ENCODE results near the gene CLDND1.
"Not testable (repeated sequence)": the region's sequence is repeated elsewhere in the genome, so short reads cannot be mapped to it uniquely, and the experiment has no call there.

The CLDND1 gene

GRCh38 chr3:98522544-98523281, at the start of gene CLDND1:
Gene CLDND1, minus strand, starts transcription at chr3:98522902. Its CDS starts 1,478 bp downstream, at chr3:98521424.
- ATAC-seq = peak; percentile 97
- peak; percentile 94 for DNase-seq

GRCh38 chr3:98568402-98568801, 45.7 kb upstream of the CLDND1 start:
- DNase-seq (no peak), ATAC-seq (no peak)

DNA sequence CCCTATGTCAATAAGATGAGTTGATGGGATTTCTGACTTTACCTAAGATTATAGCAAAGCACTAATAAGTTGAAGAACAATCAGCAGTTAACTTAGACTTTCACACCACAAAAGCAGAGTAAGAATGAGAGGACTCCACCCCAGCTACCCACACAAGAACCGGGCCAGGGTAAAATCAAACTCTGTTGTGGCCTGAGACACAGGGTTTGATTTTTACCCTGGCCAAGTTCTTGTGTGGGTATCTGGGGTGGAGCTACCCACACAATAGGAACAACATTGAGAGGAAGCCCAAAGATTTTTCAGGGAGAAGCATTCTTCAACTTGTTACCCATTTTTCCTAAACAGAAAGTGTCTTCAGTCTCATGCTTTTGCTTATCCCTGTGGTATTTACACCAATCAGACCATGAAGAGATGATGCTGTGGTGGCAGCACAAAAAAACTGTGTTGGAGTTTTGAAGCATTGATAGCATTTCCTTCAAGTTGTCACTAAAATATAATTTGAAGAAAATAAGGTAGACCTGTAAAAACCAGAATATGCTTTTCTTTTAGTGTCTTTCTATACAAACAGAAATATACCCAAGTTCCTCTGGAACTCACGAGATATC, 45.1 kb upstream of the CLDND1 start:
- peak; percentile 27 for DNase-seq

DNA sequence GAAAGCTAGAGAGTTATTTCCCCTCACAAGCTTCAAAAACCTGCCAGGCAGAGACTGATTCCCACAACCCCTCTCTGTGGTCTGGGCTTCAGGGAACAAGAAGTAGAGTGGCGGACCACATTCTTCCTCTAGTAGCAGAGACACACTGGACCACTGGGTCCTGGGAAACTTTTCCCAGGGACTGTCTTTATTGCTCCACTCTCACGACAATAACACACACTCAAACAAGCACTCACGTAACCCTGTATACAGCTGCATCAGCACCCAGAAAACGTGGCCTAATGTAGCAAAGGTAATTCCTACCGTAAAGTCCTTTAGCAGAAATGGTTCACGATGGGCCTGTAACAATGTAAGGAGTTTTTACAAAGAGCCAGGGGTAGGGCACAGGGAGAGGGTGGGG, 43.1 kb upstream of the CLDND1 start:
- DNase-seq (no peak), ATAC-seq (no peak)

More for the DNA sequence above, 45.1 kb upstream of the CLDND1 start:
- peak; percentile 54 for ATAC-seq

GRCh38 chr3:98565237-98565643, 42.5 kb upstream of the CLDND1 start:
- ATAC-seq (peak; percentile 67), DNase-seq (no peak)

- DNase-seq (no peak), ATAC-seq (peak; percentile 51)
These were observed 41.7 kb upstream of the CLDND1 start for GRCh38 chr3:98564282-98565005.

GRCh38 chr3:98563661-98564281, 41.1 kb upstream of the CLDND1 start:
- ATAC-seq (peak; percentile 15), DNase-seq (no peak)

- ATAC-seq (no peak), DNase-seq (no peak)
These were observed 39.2 kb upstream of the CLDND1 start for GRCh38 chr3:98561727-98562521.

GRCh38 chr3:98560911-98561310, 38.2 kb upstream of the CLDND1 start:
- ATAC-seq (no peak), DNase-seq (no peak)

- not testable (repeated sequence) for ATAC-seq, DNase-seq
These were observed 37.1 kb upstream of the CLDND1 start for GRCh38 chr3:98559769-98560168.

DNA sequence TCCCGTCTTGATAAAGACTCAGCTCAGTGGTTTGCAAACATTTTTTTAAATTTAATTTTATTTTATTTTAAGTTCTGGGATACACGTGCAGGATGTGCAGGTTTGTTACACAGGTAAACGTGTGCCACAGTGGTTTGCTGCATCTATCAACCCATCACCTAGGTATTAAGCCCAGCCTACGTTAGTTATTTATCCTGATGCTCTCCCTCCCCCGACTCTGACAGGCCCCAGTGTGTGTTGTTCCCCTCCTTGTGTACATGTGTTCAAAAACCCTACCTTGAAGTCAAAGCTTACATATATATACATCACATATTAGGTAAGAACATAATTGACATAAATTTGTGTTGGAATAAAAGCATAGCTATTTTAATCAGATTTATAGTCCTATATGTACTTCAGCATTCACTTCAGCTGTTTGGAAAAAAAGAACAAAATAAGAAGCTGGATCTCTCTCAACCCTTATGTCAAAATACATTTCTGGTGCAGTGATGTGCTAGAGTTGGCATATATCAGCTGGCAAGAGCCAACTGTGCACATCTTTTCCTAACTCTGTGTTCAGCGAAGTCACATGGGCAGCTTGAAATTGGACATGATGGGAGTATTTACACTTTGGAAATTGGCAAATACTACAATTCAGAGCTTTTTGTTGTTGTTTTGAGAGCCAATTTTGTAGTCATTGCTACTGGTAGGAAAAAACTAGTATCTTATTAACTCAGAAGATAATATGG, 35.6 kb upstream of the CLDND1 start:
- no peak for ATAC-seq
- DNase-seq = no peak

DNA sequence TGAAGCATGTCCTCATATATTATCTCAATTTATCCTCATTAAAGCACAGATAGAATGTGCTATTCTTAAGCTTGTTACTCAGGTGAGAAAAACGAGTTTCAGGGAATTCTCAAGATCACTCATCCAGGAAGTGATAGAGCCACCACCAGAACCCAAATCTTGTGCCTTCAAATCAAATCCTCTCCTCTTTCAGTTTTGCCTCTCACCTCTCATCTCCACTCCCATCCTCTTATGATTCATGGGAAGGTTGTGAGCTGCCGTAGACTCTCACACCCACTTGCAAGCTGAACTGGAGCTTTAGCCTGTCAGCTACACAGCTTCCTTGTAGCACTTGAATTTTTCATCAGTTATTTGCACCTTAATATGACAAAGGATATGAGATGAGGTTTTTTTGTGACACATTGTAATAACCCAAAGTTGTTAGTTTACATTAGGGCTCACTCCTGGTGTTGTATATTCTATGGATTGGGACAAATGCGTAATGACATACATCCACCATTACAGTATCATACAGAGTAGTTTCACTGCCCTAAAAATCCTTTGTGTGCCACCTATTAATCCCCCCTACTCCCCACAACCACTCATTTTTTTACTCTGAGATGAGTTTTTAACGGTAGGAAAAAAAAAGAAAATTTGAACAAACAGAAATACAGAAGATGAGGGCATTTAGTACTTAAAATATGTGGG, 34.8 kb upstream of the CLDND1 start:
- peak; percentile 81 for ATAC-seq
- DNase-seq = peak; percentile 52

GRCh38 chr3:98556164-98557130, 33.7 kb upstream of the CLDND1 start:
- peak; percentile 64 for DNase-seq
- peak; percentile 85 for ATAC-seq

DNA sequence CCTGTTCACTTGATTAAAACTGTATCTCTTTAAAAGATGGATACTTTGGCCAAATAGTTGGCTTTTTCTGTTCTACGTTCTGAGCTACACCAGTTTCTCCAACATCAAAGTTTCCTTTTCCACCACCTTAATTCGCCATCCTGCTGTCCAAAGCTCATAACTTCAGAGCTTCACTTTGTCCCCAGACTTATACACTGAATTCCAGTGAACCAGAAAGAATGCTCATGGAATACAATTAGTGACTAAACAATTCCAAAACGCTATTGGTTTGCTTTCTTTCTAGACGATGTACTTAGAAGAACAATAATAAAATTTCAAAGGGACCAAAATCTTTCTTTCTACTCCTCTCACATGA, 32.3 kb upstream of the CLDND1 start:
- ATAC-seq (no peak), DNase-seq (no peak)

DNA sequence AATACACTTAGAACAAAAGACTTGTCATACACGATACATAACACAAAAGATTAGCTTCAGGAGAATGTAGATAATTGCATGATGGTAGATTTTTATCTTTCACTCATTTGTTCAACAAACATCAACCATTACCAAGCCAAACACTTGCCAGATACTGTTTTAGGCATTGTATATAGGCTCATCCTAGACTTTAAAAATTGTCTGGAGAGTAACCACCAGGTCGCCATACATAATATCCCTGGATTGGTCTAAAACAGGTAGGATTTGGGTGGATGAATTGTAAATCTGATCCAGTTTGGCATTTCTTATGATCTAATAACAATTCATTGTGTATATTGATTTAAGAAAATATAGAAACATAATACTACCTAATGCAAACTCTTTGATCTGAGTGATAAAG, 31.9 kb upstream of the CLDND1 start:
- ATAC-seq = no peak

DNA sequence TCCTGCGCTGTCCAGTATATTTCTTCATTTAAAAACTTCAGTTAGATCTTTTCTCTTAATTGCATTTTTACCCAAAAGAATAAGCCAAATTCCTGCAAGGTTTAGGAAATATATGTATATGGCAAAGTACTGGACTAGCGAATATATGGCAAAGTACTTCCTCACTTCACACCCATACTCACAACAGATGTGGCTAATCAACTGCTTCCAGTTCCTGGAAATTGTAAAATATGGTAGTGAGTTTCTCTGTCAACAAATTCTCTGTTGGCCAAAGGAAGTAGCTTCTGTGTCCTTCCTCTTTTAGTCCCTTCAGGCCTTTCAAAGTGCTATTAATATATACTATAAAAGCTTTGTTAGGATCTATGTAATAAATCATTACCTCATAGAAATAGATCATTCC, 31.1 kb upstream of the CLDND1 start:
- DNase-seq = no peak
- no peak for ATAC-seq

More for the DNA sequence above, 31.9 kb upstream of the CLDND1 start:
- DNase-seq = no peak

DNA sequence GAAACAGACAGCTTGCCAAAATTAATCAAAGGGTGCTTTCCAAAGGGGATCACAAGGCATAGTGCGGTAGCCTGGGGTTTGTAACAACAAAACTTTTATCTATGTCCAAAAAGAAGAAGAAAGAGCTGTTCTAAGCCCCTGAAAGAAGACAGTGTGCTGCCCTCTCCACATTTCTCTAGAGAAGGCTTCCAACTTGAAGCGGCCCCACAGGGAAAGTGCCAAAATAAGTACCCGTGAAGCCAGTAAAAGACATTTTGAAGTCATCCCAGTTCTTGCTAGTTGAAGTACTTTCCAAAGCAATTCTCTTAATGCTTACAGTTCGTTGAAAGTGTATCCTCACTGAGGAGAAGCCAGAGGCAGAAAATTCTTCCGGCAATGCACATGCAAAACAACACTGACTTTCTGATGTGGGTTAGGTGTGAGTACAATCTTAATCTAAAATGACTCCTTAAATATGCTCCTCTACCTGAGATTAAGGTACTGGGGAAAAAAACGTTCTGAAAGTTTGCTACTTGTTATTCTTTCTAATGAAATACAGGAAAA, 30.4 kb upstream of the CLDND1 start:
- ATAC-seq (no peak), DNase-seq (no peak)

DNA sequence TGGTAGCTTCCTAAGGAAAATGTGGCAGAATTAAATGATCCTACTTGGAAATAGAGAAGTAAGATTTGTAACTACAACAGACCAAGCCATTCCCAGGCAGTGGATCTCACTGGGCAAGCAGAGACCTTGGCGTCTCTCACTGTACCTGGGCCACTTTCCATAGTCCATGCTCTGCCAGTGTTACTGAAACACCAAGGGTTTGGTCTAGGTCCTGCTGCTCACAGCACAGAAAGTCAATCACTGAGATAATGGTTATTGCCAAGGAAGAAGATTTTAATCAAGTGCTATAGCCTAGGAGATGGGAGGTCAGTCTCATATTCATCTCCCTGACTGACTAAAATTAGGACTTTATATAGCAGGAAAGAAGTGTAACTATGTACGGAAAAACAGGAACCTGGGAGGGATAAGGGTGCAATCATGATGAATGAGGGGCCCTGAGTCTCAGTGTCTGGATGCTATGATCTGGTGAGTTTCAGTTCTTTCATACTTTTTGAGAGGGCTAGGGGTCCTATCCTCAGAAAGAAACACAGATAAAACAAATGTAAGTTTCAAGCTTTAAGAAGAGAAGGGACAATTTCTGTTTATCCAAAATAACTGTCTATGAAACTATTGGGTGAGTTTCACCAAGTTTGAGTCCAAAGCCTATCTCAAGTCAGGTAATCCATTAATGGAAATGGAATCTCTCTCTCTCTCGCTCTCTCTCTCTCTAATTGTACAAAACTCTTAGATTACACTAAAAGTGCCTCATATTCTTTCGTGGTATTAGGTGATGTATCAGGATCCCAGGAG, 29.7 kb upstream of the CLDND1 start:
- no peak for ATAC-seq
- DNase-seq = no peak
